Suprapubic skin (tissue), 4 donors: ENCODE measurements around the gene PCBP3. TPM values are rescaled to one million over a fixed set of nuclear protein-coding genes. Genes with fewer than 3 reads are reported as not detected.
A peak's percentile ranks its signal among the peaks of the same experiment; 100 is the strongest.

Source experiments
- DNase-seq, 2 donors: peaks; one replicate each; pipeline ENCODE4 v3.0.0-alpha.2; 2019; ENCODE audit warnings: low spot score in 2 of 2
- H3K27ac ChIP-seq: fragments of 200-600 bp; sonication (generic); one replicate; pipeline ENCODE4 v1.5.1; 2019
- H3K27me3 ChIP-seq: fragments of 200-600 bp; sonication (generic); one replicate; pipeline ENCODE4 v1.5.1; 2019
- H3K36me3 ChIP-seq: fragments of 200-600 bp; sonication (generic); one replicate; pipeline ENCODE4 v1.5.1; 2019
- H3K4me1 ChIP-seq: fragments of 200-600 bp; sonication (generic); one replicate; pipeline ENCODE4 v1.5.1; 2019
- H3K4me3 ChIP-seq: fragments of 200-600 bp; sonication (generic); one replicate; pipeline ENCODE4 v1.5.1; 2019; ENCODE audit warnings: mild to moderate bottlenecking
- H3K9me3 ChIP-seq: fragments of 200-600 bp; sonication (generic); one replicate; pipeline ENCODE4 v1.5.1; 2019
- EP300 ChIP-seq: sonication (generic); formaldehyde crosslinking; IDR thresholded peaks from one replicate; pipeline ENCODE4 v1.6.1; 2017; ENCODE audit warnings: antibody characterized with exemption
- POLR2A ChIP-seq, 2 donors: fragments of 450-650 bp; IDR thresholded peaks; one replicate each; pipeline ENCODE4 v1.6.1; 2017; ENCODE audit warnings: antibody characterized with exemption in 2 of 2, mild to moderate bottlenecking in 2 of 2, moderate library complexity in 2 of 2
- POLR2AphosphoS5 ChIP-seq, 3 donors: sonication (generic); formaldehyde crosslinking; IDR thresholded peaks; one replicate each; pipeline ENCODE4 v1.6.1; 2017; ENCODE audit warnings: antibody characterized with exemption in 3 of 3
- WGBS: methylation state at CpG from one replicate; pipeline ENCODE4 v1.1.5; 2018; 5-methylcytosine and 5-hydroxymethylcytosine counted together
- total RNA-seq, 4 donors: library from RNA; depleted of rRNA; stranded (reverse); fragments of >200 nt; gene quantifications; one replicate each; pipeline ENCODE4 v1.1.0, GENCODE V29; 2016
- TF ChIP-seq, protein P1 (sequence below), 2 donors: fragments of 200-600 bp in 1 of 2; fragments of 450-650 bp in 1 of 2; sonication (generic) in 1 of 2; IDR thresholded peaks; one replicate each; pipeline ENCODE4 v1.5.1; 2016 to 2019; ENCODE audit warnings: antibody characterized with exemption in 2 of 2, mild to moderate bottlenecking in 1 of 2, moderate library complexity in 1 of 2

Gene PCBP3
- total RNA-seq, 4 donors from 2014 or later: 0.97 to 7.3 (median 2.7) TPM

DNA sequence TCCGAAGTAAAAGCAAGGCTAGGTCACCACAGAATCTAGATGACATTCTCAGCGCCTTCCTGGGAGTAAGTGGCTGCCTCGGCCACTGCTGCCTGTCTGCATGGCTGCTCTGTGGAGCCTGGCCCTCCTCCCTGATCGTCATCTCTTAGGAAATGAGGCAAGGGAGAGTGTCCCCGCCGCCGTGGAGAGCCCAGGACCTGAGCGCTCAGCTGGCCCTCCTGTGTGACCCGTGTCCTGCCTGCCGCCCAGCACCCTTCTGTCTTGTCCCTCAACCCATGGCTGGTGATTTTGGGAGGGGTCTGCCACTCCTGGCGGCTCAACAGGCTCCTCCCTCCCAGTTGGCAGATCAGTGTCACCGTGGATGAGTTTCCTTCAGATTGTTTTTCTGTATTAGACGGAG lies 181.7 kb downstream of the PCBP3 start:
- peaks cover 28% of the 10 kb centered on the region for H3K27me3 ChIP-seq
- no peak overlapping the region for H3K27ac ChIP-seq
- DNase-seq: peak in 1 of 2 donors; percentile 70
- peaks cover 3% of the 10 kb centered on the region for H3K4me1 ChIP-seq
- H3K36me3 ChIP-seq: no peaks in the 10 kb centered on the region
- H3K9me3 ChIP-seq: no peaks in the 10 kb centered on the region
- TF ChIP-seq, protein P1, sequence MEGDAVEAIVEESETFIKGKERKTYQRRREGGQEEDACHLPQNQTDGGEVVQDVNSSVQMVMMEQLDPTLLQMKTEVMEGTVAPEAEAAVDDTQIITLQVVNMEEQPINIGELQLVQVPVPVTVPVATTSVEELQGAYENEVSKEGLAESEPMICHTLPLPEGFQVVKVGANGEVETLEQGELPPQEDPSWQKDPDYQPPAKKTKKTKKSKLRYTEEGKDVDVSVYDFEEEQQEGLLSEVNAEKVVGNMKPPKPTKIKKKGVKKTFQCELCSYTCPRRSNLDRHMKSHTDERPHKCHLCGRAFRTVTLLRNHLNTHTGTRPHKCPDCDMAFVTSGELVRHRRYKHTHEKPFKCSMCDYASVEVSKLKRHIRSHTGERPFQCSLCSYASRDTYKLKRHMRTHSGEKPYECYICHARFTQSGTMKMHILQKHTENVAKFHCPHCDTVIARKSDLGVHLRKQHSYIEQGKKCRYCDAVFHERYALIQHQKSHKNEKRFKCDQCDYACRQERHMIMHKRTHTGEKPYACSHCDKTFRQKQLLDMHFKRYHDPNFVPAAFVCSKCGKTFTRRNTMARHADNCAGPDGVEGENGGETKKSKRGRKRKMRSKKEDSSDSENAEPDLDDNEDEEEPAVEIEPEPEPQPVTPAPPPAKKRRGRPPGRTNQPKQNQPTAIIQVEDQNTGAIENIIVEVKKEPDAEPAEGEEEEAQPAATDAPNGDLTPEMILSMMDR (IDR thresholded peaks at IDR 0.05): no peak
- TF ChIP-seq EP300: no peak
- no peak for TF ChIP-seq POLR2AphosphoS5 (IDR thresholded peaks at IDR 0.05)
- no peak for TF ChIP-seq POLR2A (IDR thresholded peaks at IDR 0.05)
- no peak overlapping the region for H3K4me3 ChIP-seq
- WGBS: 77% methylated on average over 11 of the region's 13 CpGs

DNA sequence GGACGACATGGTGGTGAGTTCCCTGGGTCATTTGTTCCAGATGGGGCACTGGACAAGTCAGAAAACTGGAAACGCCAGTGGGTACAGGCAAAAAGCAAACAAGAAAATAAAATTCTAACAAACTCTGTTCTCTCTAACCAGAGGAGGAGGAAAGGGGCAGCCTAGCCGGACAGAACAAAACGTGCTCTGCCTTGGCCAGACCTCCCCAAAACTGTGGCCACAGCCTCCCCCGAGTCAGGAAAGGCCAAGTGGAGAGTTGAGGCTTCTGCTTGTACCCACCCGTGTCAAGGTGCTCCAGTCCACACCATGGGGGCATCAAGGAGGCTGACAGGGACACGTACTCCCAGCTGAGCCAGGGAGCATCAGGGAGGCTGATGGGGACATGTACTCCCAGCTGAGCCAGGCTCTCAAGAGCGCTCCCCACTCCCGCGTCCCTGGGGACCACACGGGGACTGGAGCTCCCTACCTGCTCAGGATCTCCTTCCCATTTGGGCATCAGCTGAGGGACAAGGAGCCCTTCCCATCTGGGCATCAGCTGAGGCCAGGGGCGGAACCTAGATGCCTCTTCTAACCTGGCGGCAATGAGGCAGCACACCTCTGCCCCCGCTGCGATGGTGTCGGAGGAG lies 183.3 kb downstream of the PCBP3 start:
- H3K27ac ChIP-seq: no peak overlapping the region
- H3K9me3 ChIP-seq: no peaks in the 10 kb centered on the region
- TF ChIP-seq, protein P1 (IDR thresholded peaks at IDR 0.05): no peak
- TF ChIP-seq EP300 (no peak), POLR2AphosphoS5 (IDR thresholded peaks at IDR 0.05) (no peak), POLR2A (IDR thresholded peaks at IDR 0.05) (no peak)
- H3K27me3 ChIP-seq: peaks cover 20% of the 10 kb centered on the region
- no peak for DNase-seq
- no peaks in the 10 kb centered on the region for H3K4me1 ChIP-seq
- H3K4me3 ChIP-seq: no peak overlapping the region
- 90% methylated on average over 9 of the region's 16 CpGs for WGBS
- no peaks in the 10 kb centered on the region for H3K36me3 ChIP-seq

DNA sequence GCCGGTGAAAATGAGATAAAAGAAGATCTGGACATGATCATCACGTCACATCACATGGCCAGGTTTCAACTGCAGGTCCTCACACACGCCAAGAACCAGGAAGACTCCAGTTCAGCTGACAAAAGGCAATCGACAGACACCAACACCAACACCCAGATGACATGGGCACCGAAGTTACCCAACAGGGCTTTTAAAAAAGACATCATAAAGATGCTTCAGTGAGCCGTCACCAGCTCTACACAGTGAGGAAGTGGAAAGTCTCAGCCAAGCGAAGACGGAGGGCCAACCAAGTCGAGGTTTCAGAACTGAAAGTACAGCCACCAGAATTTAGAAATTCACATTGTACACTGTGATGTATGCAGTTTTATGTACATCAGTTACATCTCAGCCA lies 183.8 kb downstream of the PCBP3 start:
- Histone ChIP-seq H3K4me3 (no peak overlapping the region), H3K27ac (no peak overlapping the region), H3K27me3 (peaks cover 15% of the 10 kb centered on the region), H3K4me1 (no peaks in the 10 kb centered on the region), H3K9me3 (no peaks in the 10 kb centered on the region), H3K36me3 (no peaks in the 10 kb centered on the region)
- no peak for DNase-seq
- TF ChIP-seq EP300 (no peak), POLR2AphosphoS5 (IDR thresholded peaks at IDR 0.05) (no peak), POLR2A (IDR thresholded peaks at IDR 0.05) (no peak)
- TF ChIP-seq, protein P1 (IDR thresholded peaks at IDR 0.05): no peak
- WGBS: 89% methylated on average over 9 of the region's 9 CpGs

DNA sequence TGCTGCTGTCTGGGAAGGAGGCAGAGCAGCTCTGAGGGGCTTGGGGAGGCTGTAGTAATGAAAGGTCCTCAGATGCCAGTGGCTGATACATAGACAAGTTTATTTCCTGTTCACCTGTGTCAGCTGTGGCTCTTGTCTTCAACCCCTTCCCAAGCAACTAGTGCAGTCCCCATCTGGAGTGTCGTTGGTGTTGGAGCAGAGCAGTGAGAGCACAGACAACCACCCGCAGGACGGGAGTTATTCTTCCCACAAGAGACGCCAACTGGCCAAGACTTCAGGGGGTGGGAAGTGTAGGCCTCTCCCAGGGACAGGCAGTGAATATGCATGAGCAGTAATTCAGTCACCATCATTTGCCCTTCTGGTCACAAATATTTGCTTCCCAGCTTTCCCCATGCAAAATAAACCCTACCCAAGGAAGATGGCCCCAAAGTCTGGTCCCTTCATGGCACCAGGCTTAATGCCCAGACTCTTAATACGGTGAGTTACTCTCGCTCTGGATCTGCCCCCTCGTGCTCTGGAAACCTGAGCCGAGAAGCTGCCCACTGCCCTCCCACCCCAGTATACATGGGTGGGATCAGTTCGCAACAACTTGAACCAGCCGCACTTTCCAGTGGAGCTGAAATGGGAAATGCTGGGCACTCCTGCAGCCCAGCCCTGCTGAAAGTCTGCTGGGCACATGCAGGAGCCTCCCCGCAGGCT lies 184.5 kb downstream of the PCBP3 start:
- DNase-seq: no peak

More for the DNA sequence above, 184.5 kb downstream of the PCBP3 start:
- Histone ChIP-seq H3K27ac (no peak overlapping the region), H3K36me3 (no peaks in the 10 kb centered on the region), H3K4me1 (no peaks in the 10 kb centered on the region), H3K9me3 (no peaks in the 10 kb centered on the region), H3K27me3 (peaks cover 9% of the 10 kb centered on the region), H3K4me3 (no peak overlapping the region)
- TF ChIP-seq, protein P1 (IDR thresholded peaks at IDR 0.05): no peak
- TF ChIP-seq POLR2AphosphoS5 (IDR thresholded peaks at IDR 0.05) (no peak), POLR2A (IDR thresholded peaks at IDR 0.05) (no peak), EP300 (no peak)
- 87% methylated on average over 6 of the region's 11 CpGs for WGBS
